HEK293T (cell line): Measurements from ENCODE around the gene JAK1.

Experiments used
- ARNT ChIP-seq: fragments of 450-650 bp; IDR thresholded peaks from 2 replicates; pipeline ENCODE4 v1.6.1; 2017; ENCODE audit warnings: mild to moderate bottlenecking
- BHLHE40 ChIP-seq: fragments of 450-650 bp; IDR thresholded peaks from 2 replicates; pipeline ENCODE4 v1.6.1; 2016; ENCODE audit warnings: mild to moderate bottlenecking, moderate library complexity, borderline replicate concordance
- CTBP1 ChIP-seq: fragments of 450-650 bp; IDR thresholded peaks from 2 replicates; pipeline ENCODE4 v1.6.1; 2016; ENCODE audit warnings: borderline replicate concordance
- ELF4 ChIP-seq: fragments of 450-650 bp; IDR thresholded peaks from 2 replicates; pipeline ENCODE4 v1.6.1; 2017; ENCODE audit warnings: antibody characterized with exemption
- FOXA1 ChIP-seq: fragments of 450-650 bp; IDR thresholded peaks from 2 replicates; pipeline ENCODE4 v1.6.1; 2016; ENCODE audit warnings: mild to moderate bottlenecking
- FOXK2 ChIP-seq: fragments of 450-650 bp; IDR thresholded peaks from 2 replicates; pipeline ENCODE4 v1.6.1; 2016; ENCODE audit warnings: mild to moderate bottlenecking
- FOXM1 ChIP-seq: fragments of 450-650 bp; IDR thresholded peaks from 2 replicates; pipeline ENCODE4 v1.6.1; 2017; ENCODE audit warnings: mild to moderate bottlenecking, borderline replicate concordance
- HDGF ChIP-seq: fragments of 450-650 bp; IDR thresholded peaks from 2 replicates; pipeline ENCODE4 v1.6.1; 2017; ENCODE audit warnings: antibody characterized with exemption, borderline replicate concordance
- L3MBTL2 ChIP-seq: fragments of 450-650 bp; conservative IDR thresholded peaks from 2 replicates; pipeline ENCODE4 v1.6.1; 2016; ENCODE audit warnings: mild to moderate bottlenecking
- NFRKB ChIP-seq: fragments of 450-650 bp; IDR thresholded peaks from 2 replicates; pipeline ENCODE4 v1.6.1; 2016; ENCODE audit warnings: mild to moderate bottlenecking, moderate library complexity
- SUZ12 ChIP-seq: fragments of 450-650 bp; IDR thresholded peaks from 2 replicates; pipeline ENCODE4 v1.6.1; 2016; ENCODE audit warnings: mild to moderate bottlenecking
- TARDBP ChIP-seq: fragments of 450-650 bp; IDR thresholded peaks from 2 replicates; pipeline ENCODE4 v1.6.1; 2016
- ZNF384 ChIP-seq: fragments of 450-650 bp; IDR thresholded peaks from 2 replicates; pipeline ENCODE4 v1.6.1; 2016
- TF ChIP-seq, protein P1 (sequence below): fragments of 450-650 bp; IDR thresholded peaks from 2 replicates; pipeline ENCODE4 v1.6.1; 2016

DNA sequence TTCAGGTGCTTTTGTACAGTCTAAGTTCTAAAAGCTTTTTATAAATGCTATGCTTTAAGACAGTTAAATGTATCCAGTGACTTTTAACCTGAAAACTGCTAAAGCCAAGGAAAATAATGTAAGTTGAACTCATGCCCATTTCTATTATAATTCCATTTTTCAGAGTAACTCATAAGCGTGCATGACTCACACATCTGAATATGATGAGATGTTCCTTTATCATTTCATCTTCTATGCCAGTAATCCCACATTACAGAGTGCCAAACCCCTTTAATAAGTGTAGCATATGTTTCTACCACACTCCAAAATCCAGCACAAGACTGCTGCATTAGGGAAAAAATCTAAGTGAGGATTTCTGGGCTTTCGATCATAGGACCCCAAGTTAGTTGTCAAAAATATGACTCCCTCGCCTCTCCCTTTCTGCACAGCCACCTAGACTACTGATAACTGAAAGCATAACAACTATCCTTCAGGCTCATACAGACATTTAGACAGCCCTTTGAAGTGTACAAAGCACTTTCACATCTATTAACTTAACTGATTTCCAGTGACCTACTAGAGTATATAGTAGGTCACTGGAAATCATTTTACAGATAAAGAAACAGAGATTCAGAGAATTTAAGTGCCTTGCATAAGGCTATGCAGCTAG, 45.3 kb downstream of the JAK1 start:
- TF ChIP-seq BHLHE40 (no peak), ZNF384 (no peak), FOXM1 (no peak), ELF4 (no peak), CTBP1 (no peak), FOXA1 (no peak), SUZ12 (no peak), L3MBTL2 (no peak), ARNT (no peak), HDGF (no peak), TARDBP (no peak), NFRKB (no peak), FOXK2 (no peak)
- TF ChIP-seq, protein P1, sequence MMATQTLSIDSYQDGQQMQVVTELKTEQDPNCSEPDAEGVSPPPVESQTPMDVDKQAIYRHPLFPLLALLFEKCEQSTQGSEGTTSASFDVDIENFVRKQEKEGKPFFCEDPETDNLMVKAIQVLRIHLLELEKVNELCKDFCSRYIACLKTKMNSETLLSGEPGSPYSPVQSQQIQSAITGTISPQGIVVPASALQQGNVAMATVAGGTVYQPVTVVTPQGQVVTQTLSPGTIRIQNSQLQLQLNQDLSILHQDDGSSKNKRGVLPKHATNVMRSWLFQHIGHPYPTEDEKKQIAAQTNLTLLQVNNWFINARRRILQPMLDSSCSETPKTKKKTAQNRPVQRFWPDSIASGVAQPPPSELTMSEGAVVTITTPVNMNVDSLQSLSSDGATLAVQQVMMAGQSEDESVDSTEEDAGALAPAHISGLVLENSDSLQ, result no peak
